Activated CD8-positive, alpha-beta T cell treated with anti-CD3 and anti-CD28 coated beads for 36 hours (primary cell): ENCODE data around the gene C5orf58. TPM values are rescaled to one million over a fixed set of nuclear protein-coding genes. Genes with fewer than 3 reads are reported as not detected.

Experiments used
- ATAC-seq: fragments of 200-7000 bp; cut with Tn5 transposase; one replicate; pipeline ENCODE4 v1.10.0; 2021; ENCODE audit warnings: mild to moderate bottlenecking, moderate library complexity
- CTCF ChIA-PET: fragments of 350-600 bp; sonication (Branson Sonifier 250); formaldehyde crosslinking; loops from one replicate; lab custom pipeline; 2021; ENCODE audit warnings: antibody characterized with exemption; lab: Charles Lee
- POLR2A ChIA-PET: fragments of 350-600 bp; sonication (Branson Sonifier 250); formaldehyde crosslinking; loops from one replicate; lab custom pipeline; 2021; ENCODE audit warnings: antibody characterized with exemption; lab: Charles Lee
- DNase-seq: peaks from one replicate; pipeline ENCODE4 v3.0.0-alpha.2; 2020
- H3K27ac Mint-ChIP-seq: one replicate; pipeline ENCODE4 v1.8.0; 2021; ENCODE audit warnings: mild to moderate bottlenecking, mixed read lengths
- H3K27me3 Mint-ChIP-seq: one replicate; pipeline ENCODE4 v1.8.0; 2021; ENCODE audit warnings: mixed read lengths
- H3K36me3 Mint-ChIP-seq: one replicate; pipeline ENCODE4 v1.8.0; 2021; ENCODE audit warnings: low read depth, mixed read lengths
- H3K4me1 Mint-ChIP-seq: one replicate; pipeline ENCODE4 v1.8.0; 2021; ENCODE audit warnings: low read depth, mixed read lengths
- H3K4me3 Mint-ChIP-seq: one replicate; pipeline ENCODE4 v1.8.0; 2021; ENCODE audit warnings: mild to moderate bottlenecking, moderate library complexity, mixed read lengths
- H3K9me3 Mint-ChIP-seq: one replicate; pipeline ENCODE4 v1.8.0; 2021; ENCODE audit warnings: mixed read lengths
- intact Hi-C: fragments of 100-400 bp; cut with micrococcal nuclease; formaldehyde crosslinking; loops from one replicate; pipeline ENCODE4 v1.10.0; 2022
- total RNA-seq, 2 experiments: library from RNA; stranded (reverse); gene quantifications; one replicate each; pipeline ENCODE4 v1.2.3, GENCODE V29; 2021
- TF ChIP-seq, protein P1 (sequence below): fragments of 200-600 bp; IDR thresholded peaks from one replicate; pipeline ENCODE4 v1.8.0; 2022; ENCODE audit warnings: antibody characterized with exemption, mild to moderate bottlenecking

The C5orf58 gene
- total RNA-seq, 2 experiments from 2014 or later = not detected

DNA sequence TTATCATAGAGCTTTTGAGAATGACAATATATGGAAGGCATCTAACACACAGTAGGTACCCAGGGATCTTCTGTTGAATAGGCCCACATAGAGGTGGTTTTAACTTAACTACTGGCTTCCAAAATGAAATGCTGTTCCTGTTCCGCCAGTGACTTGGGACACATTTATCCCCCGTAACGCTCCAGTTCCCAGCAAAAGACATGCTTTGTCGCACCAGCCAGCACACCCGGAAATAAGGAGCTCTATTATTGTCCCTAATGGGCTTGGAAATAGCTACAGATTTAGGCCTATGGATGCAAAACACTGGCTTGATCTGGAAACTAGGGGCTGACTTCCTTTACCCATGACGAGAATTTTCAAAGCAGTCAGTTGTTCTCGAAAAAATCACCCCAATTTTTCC, 45.9 kb upstream of the C5orf58 start:
- Mint-ChIP-seq H3K36me3 (no peaks in the 10 kb centered on the region), H3K9me3 (no peaks in the 10 kb centered on the region), H3K27ac (no peak overlapping the region), H3K4me1 (no peaks in the 10 kb centered on the region), H3K27me3 (no peaks in the 10 kb centered on the region), H3K4me3 (no peak overlapping the region)
- CTCF ChIA-PET = interaction anchor here (1.0 to 1.9 kb wide), 3 partner anchors 30 to 234 kb away, joined by 3 to 4 read pairs (median 4); no protein-coding TSS in a partner anchor
- intact Hi-C loops = no loop called here
- ATAC-seq = no peak
- POLR2A ChIA-PET = no interaction called here
- no peak for DNase-seq
- TF ChIP-seq, protein P1, sequence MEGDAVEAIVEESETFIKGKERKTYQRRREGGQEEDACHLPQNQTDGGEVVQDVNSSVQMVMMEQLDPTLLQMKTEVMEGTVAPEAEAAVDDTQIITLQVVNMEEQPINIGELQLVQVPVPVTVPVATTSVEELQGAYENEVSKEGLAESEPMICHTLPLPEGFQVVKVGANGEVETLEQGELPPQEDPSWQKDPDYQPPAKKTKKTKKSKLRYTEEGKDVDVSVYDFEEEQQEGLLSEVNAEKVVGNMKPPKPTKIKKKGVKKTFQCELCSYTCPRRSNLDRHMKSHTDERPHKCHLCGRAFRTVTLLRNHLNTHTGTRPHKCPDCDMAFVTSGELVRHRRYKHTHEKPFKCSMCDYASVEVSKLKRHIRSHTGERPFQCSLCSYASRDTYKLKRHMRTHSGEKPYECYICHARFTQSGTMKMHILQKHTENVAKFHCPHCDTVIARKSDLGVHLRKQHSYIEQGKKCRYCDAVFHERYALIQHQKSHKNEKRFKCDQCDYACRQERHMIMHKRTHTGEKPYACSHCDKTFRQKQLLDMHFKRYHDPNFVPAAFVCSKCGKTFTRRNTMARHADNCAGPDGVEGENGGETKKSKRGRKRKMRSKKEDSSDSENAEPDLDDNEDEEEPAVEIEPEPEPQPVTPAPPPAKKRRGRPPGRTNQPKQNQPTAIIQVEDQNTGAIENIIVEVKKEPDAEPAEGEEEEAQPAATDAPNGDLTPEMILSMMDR = no peak

DNA sequence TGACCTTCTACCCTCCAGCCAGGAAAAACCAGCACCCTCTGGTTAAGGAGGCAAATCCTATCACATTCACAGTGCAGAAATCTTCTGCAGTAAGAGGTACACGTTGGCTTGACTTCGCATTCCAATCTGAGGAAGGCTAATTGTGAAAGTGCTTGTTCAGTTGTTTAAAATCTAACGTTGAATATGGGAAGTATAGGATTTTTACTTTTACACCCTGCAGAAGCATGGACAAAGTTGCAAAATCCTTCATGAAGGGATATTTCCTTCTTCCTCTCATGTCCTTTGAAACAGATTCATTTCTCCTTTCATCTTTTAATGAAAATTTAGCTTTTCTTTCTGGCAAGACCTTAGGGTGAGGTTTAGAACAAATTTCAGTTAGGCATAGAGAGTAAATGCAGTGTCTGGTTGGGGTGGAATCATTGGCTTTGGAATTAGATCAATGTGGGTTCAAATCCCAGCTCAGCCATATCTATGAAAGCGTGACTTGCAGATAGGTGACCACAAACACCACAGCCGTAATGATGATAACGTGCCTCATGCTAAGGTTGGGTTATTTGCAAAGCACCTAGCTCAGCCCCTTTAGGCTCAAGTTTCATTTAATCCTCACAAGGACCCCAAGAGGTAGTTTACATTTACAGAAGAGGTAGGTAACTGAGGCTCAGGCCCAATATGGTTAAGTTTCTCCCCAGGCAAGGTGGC, 42.2 kb upstream of the C5orf58 start:
- no peak overlapping the region for H3K4me3 Mint-ChIP-seq
- POLR2A ChIA-PET = no interaction called here
- no peak overlapping the region for H3K27ac Mint-ChIP-seq
- no peaks in the 10 kb centered on the region for H3K4me1 Mint-ChIP-seq
- intact Hi-C loops = no loop called here
- CTCF ChIA-PET = interaction anchor here (1.6 kb wide), 1 partner anchor 91 kb away, joined by 4 read pairs; no protein-coding TSS in a partner anchor
- H3K27me3 Mint-ChIP-seq = no peaks in the 10 kb centered on the region
- ATAC-seq = no peak
- no peak for DNase-seq
- TF ChIP-seq, protein P1 = no peak
- H3K9me3 Mint-ChIP-seq = no peaks in the 10 kb centered on the region
- H3K36me3 Mint-ChIP-seq = no peaks in the 10 kb centered on the region

DNA sequence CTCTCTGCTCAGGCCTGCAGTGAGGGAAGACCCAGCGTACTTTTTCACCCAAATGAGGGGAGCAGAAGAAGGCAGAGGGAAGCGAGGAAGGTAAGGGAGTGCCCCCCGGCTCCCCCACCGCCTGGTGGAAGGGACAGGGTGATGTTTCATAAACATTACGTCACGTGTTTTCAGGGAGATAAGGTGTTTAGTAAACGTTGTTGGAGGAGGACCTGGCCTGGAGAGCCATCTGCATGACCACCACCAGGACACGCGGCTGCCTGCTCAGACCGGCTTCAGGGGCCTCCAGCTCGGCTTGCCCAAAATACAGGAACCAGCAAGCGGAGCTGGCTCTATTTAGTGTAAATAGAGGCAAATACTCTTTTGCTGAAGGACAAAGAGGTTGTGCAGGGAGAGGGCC, 40.0 kb upstream of the C5orf58 start:
- Mint-ChIP-seq H3K27me3 (no peaks in the 10 kb centered on the region), H3K27ac (no peak overlapping the region), H3K9me3 (no peaks in the 10 kb centered on the region), H3K4me3 (no peak overlapping the region), H3K36me3 (no peaks in the 10 kb centered on the region), H3K4me1 (no peaks in the 10 kb centered on the region)
- TF ChIP-seq, protein P1 = no peak
- ATAC-seq (no peak), DNase-seq (no peak)
- POLR2A ChIA-PET = no interaction called here
- intact Hi-C loops = no loop called here
- CTCF ChIA-PET = interaction anchor here (1.1 to 1.6 kb wide), 2 partner anchors 33 to 93 kb away, joined by 3 to 6 read pairs; no protein-coding TSS in a partner anchor

DNA sequence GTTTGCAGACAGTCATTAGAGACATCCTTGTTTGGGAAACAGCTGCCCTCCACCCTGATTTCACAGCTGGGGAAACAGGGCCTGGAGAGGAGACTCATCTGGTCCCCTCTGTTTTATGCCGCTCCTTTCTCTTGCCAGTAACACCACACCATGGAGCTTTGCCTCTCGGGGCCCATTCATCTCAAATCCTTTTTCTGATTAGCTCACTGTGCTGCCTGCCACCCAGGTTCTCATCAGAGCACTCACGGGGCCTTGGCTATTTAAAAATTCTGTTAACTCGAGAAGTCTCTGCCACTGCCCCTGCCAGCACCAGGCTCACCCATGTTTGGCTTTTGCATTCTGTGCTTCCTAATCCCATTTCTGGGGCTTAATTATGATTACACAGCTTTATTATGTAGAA, 36.8 kb upstream of the C5orf58 start:
- ATAC-seq = no peak
- H3K27ac Mint-ChIP-seq = no peak overlapping the region
- no peaks in the 10 kb centered on the region for H3K36me3 Mint-ChIP-seq
- H3K9me3 Mint-ChIP-seq = no peaks in the 10 kb centered on the region
- intact Hi-C loops = no loop called here
- no peaks in the 10 kb centered on the region for H3K27me3 Mint-ChIP-seq
- ChIA-PET POLR2A (no interaction called here), CTCF (interaction anchor here (2.0 to 2.3 kb wide), 2 partner anchors 10 to 96 kb away, joined by 7 to 8 read pairs; no protein-coding TSS in a partner anchor)
- no peak for DNase-seq
- TF ChIP-seq, protein P1 = no peak
- no peaks in the 10 kb centered on the region for H3K4me1 Mint-ChIP-seq
- no peak overlapping the region for H3K4me3 Mint-ChIP-seq

DNA sequence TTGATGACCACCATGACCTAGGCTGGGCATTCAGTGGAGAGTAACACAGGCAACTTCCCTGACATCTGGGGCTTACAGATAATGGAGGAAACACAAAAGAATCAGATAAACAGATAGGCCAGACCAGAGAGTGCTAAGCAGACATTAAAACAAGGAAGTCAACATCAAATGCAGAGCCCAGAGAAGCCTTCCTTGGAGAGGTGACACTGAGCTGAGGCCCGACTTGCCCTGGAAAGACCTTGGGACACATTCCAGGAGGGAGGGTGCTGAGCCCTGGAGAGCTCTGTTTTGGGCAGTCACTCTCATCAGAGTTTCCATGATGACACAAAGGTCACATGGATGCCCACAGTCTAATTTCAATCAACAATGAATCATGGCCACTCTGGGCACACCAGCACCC, 31.9 kb upstream of the C5orf58 start:
- DNase-seq = no peak
- ATAC-seq = no peak
- POLR2A ChIA-PET = no interaction called here
- TF ChIP-seq, protein P1 = no peak
- H3K9me3 Mint-ChIP-seq = no peaks in the 10 kb centered on the region
- intact Hi-C loops = no loop called here
- H3K4me3 Mint-ChIP-seq = no peak overlapping the region
- H3K4me1 Mint-ChIP-seq = no peaks in the 10 kb centered on the region
- no peak overlapping the region for H3K27ac Mint-ChIP-seq
- CTCF ChIA-PET = interaction anchor here (0.8 to 1.5 kb wide), 2 partner anchors 15 to 25 kb away, joined by 3 read pairs; no protein-coding TSS in a partner anchor
- H3K36me3 Mint-ChIP-seq = no peaks in the 10 kb centered on the region
- H3K27me3 Mint-ChIP-seq = peaks cover 2% of the 10 kb centered on the region
